ENCODE results near the gene PRADC1. TPM values are rescaled to one million over a fixed set of nuclear protein-coding genes. Genes with fewer than 3 reads are reported as not detected.

PRADC1 gene
- total RNA-seq, 2 experiments from 2014 or later, result 13.7 to 14.7 TPM

- Mint-ChIP-seq H3K9me3 (ENCODE audit: low read depth) (no peaks in the 10 kb centered on the region), H3K4me3 (no peak overlapping the region), H3K36me3 (peaks cover 5% of the 10 kb centered on the region), H3K4me1 (peaks cover 25% of the 10 kb centered on the region), H3K27me3 (no peaks in the 10 kb centered on the region), H3K27ac (no peak overlapping the region)
- no peak for DNase-seq
- CTCF ChIA-PET, result interaction anchor here (0.6 to 1.7 kb wide), 5 partner anchors 10 to 322 kb away, joined by 3 to 4 read pairs (median 3); partner anchors contain the start of gene PRADC1
- no peak for ATAC-seq
Observed at GRCh38 chr2:73217826-73218225, 15.2 kb downstream of the PRADC1 start.

GRCh38 chr2:73217160-73217559, 15.9 kb downstream of the PRADC1 start:
- no peak overlapping the region for H3K27ac Mint-ChIP-seq
- DNase-seq, result no peak
- H3K4me3 Mint-ChIP-seq, result no peak overlapping the region
- H3K9me3 Mint-ChIP-seq (ENCODE audit: low read depth), result no peaks in the 10 kb centered on the region
- peaks cover 30% of the 10 kb centered on the region for H3K4me1 Mint-ChIP-seq
- no peak for ATAC-seq
- peaks cover 5% of the 10 kb centered on the region for H3K36me3 Mint-ChIP-seq
- H3K27me3 Mint-ChIP-seq, result no peaks in the 10 kb centered on the region
- CTCF ChIA-PET, result interaction anchor here (0.8 to 1.7 kb wide), 5 partner anchors 9 to 40 kb away, joined by 3 to 4 read pairs (median 4); partner anchors contain the start of gene PRADC1

GRCh38 chr2:73215254-73215653, 17.8 kb downstream of the PRADC1 start:
- H3K4me3 Mint-ChIP-seq, result peak overlapping the region; percentile 89
- H3K4me1 Mint-ChIP-seq, result peaks cover 30% of the 10 kb centered on the region
- H3K9me3 Mint-ChIP-seq (ENCODE audit: low read depth), result no peaks in the 10 kb centered on the region
- DNase-seq, result no peak
- no peaks in the 10 kb centered on the region for H3K27me3 Mint-ChIP-seq
- H3K36me3 Mint-ChIP-seq, result no peaks in the 10 kb centered on the region
- no peak for ATAC-seq
- H3K27ac Mint-ChIP-seq, result peak overlapping the region; percentile 20
- CTCF ChIA-PET, result interaction anchor here (1.0 to 1.1 kb wide), 2 partner anchors 38 to 130 kb away, joined by 5 to 6 read pairs; no protein-coding TSS in a partner anchor

- H3K36me3 Mint-ChIP-seq, result no peaks in the 10 kb centered on the region
- H3K4me3 Mint-ChIP-seq, result peak within 1 kb of the TSS; percentile 89
- peak; percentile 94 for DNase-seq
- peaks cover 30% of the 10 kb centered on the region for H3K4me1 Mint-ChIP-seq
- peak; percentile 95 for ATAC-seq
- CTCF ChIA-PET, result interaction anchor here (0.7 to 4.9 kb wide), 8 partner anchors 13 to 260 kb away, joined by 3 to 80 read pairs (median 8); partner anchors contain the start of genes CCT7, NOTO and PRADC1
- no peaks in the 10 kb centered on the region for H3K27me3 Mint-ChIP-seq
- no peaks in the 10 kb centered on the region for H3K9me3 Mint-ChIP-seq (ENCODE audit: low read depth)
- H3K27ac Mint-ChIP-seq, result peak within 1 kb of the TSS; percentile 87
Observed at GRCh38 chr2:73214120-73215035, 18.7 kb downstream of the PRADC1 start, which contains the start of gene SMYD5. Gene SMYD5 (plus strand): TSS chr2:73214245. CDS start chr2:73214267, 22 bp downstream.

GRCh38 chr2:73212448-73213176, 20.4 kb downstream of the PRADC1 start:
- H3K27ac Mint-ChIP-seq, result no peak overlapping the region
- no peaks in the 10 kb centered on the region for H3K9me3 Mint-ChIP-seq (ENCODE audit: low read depth)
- peak overlapping the region; percentile 89 for H3K4me3 Mint-ChIP-seq
- ATAC-seq (peak; percentile 76), DNase-seq (peak; percentile 83)
- peaks cover 30% of the 10 kb centered on the region for H3K4me1 Mint-ChIP-seq
- CTCF ChIA-PET, result interaction anchor here (0.6 to 4.9 kb wide), 36 partner anchors 8 to 491 kb away, joined by 3 to 80 read pairs (median 4); partner anchors contain the start of genes CCT7, NOTO, PRADC1 and RAB11FIP5
- H3K36me3 Mint-ChIP-seq, result no peaks in the 10 kb centered on the region
- H3K27me3 Mint-ChIP-seq, result peaks cover 2% of the 10 kb centered on the region

- DNase-seq, result no peak
- H3K27ac Mint-ChIP-seq, result no peak overlapping the region
- H3K9me3 Mint-ChIP-seq (ENCODE audit: low read depth), result no peaks in the 10 kb centered on the region
- no peak for ATAC-seq
- H3K4me1 Mint-ChIP-seq, result peaks cover 30% of the 10 kb centered on the region
- H3K27me3 Mint-ChIP-seq, result peaks cover 3% of the 10 kb centered on the region
- CTCF ChIA-PET, result interaction anchor here (0.6 to 4.9 kb wide), 32 partner anchors 8 to 491 kb away, joined by 3 to 80 read pairs (median 4); partner anchors contain the start of genes CCT7, NOTO, PRADC1 and RAB11FIP5
- H3K36me3 Mint-ChIP-seq, result no peaks in the 10 kb centered on the region
- H3K4me3 Mint-ChIP-seq, result no peak overlapping the region
Observed at GRCh38 chr2:73212098-73212447, 21.0 kb downstream of the PRADC1 start.

GRCh38 chr2:73210696-73211095, 22.3 kb downstream of the PRADC1 start:
- CTCF ChIA-PET, result interaction anchor here (0.9 to 4.9 kb wide), 4 partner anchors 24 to 237 kb away, joined by 3 to 80 read pairs (median 28); partner anchors contain the start of genes CCT7 and PRADC1
- Mint-ChIP-seq H3K36me3 (no peaks in the 10 kb centered on the region), H3K9me3 (ENCODE audit: low read depth) (no peaks in the 10 kb centered on the region), H3K4me3 (no peak overlapping the region), H3K27ac (no peak overlapping the region), H3K27me3 (peaks cover 9% of the 10 kb centered on the region), H3K4me1 (peaks cover 29% of the 10 kb centered on the region)
- no peak for DNase-seq
- ATAC-seq, result no peak

- DNase-seq, result no peak
- no peak for ATAC-seq
- Mint-ChIP-seq H3K4me1 (peaks cover 22% of the 10 kb centered on the region), H3K36me3 (no peaks in the 10 kb centered on the region), H3K27me3 (peaks cover 13% of the 10 kb centered on the region), H3K27ac (no peak overlapping the region), H3K4me3 (no peak overlapping the region), H3K9me3 (ENCODE audit: low read depth) (no peaks in the 10 kb centered on the region)
- CTCF ChIA-PET, result interaction anchor here (0.9 to 4.9 kb wide), 4 partner anchors 24 to 236 kb away, joined by 3 to 80 read pairs (median 28); partner anchors contain the start of genes CCT7 and PRADC1
Observed at GRCh38 chr2:73210019-73210418, 23.0 kb downstream of the PRADC1 start.

GRCh38 chr2:73208258-73208657, 24.8 kb downstream of the PRADC1 start:
- H3K27ac Mint-ChIP-seq, result no peak overlapping the region
- ATAC-seq, result no peak
- peaks cover 27% of the 10 kb centered on the region for H3K27me3 Mint-ChIP-seq
- H3K9me3 Mint-ChIP-seq (ENCODE audit: low read depth), result no peaks in the 10 kb centered on the region
- H3K4me1 Mint-ChIP-seq, result peaks cover 9% of the 10 kb centered on the region
- CTCF ChIA-PET, result interaction anchor here (1.0 to 4.4 kb wide), 2 partner anchors 9 to 31 kb away, joined by 4 to 17 read pairs; no protein-coding TSS in a partner anchor
- H3K4me3 Mint-ChIP-seq, result no peak overlapping the region
- DNase-seq, result no peak
- no peaks in the 10 kb centered on the region for H3K36me3 Mint-ChIP-seq

GRCh38 chr2:73205611-73206010, 27.4 kb downstream of the PRADC1 start:
- Mint-ChIP-seq H3K4me1 (peaks cover 2% of the 10 kb centered on the region), H3K36me3 (no peaks in the 10 kb centered on the region), H3K9me3 (ENCODE audit: low read depth) (no peaks in the 10 kb centered on the region), H3K4me3 (no peak overlapping the region), H3K27me3 (peaks cover 46% of the 10 kb centered on the region), H3K27ac (no peak overlapping the region)
- CTCF ChIA-PET, result interaction anchor here (4.4 kb wide), 1 partner anchor 28 kb away, joined by 17 read pairs; no protein-coding TSS in a partner anchor
- no peak for DNase-seq
- no peak for ATAC-seq

GRCh38 chr2:73203055-73203681, 29.9 kb downstream of the PRADC1 start:
- H3K36me3 Mint-ChIP-seq, result no peaks in the 10 kb centered on the region
- H3K27me3 Mint-ChIP-seq, result peaks cover 64% of the 10 kb centered on the region
- H3K27ac Mint-ChIP-seq, result no peak overlapping the region
- peaks cover 2% of the 10 kb centered on the region for H3K4me1 Mint-ChIP-seq
- ATAC-seq (no peak), DNase-seq (no peak)
- CTCF ChIA-PET, result interaction anchor here (0.6 to 1.3 kb wide), 5 partner anchors 9 to 254 kb away, joined by 3 to 4 read pairs (median 3); no protein-coding TSS in a partner anchor
- no peaks in the 10 kb centered on the region for H3K9me3 Mint-ChIP-seq (ENCODE audit: low read depth)
- no peak overlapping the region for H3K4me3 Mint-ChIP-seq
